ENCODE data around the gene ANAPC15.
A peak's percentile ranks its signal among the peaks of the same experiment; 100 is the strongest.

The ANAPC15 gene

DNA sequence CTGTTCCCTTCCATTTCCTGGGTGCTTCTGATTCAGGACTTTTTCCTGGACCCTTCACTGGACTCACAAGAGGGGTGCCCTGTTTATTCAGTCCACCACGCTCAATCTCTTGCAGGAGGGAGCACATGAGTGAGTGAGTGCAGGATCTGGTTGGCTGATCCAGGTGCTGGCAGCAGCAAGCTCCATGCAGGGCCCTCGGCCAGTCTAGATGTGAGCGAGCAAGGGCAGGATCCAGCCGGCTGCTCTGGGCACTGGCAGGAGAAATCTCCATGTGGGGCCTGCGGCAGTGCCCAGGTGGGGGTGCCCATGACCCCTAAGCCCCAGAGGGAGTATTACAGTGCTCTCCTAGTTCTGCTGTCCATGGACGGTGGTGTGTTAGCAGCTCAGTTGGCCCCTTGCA is 11.6 kb upstream of the ANAPC15 start:
- no peak for DNase-seq

- DNase-seq = no peak
Measured at GRCh38 chr11:72123117-72123653, 10.7 kb upstream of the ANAPC15 start.

- DNase-seq = no peak
Measured at GRCh38 chr11:72122607-72123006, 10.1 kb upstream of the ANAPC15 start.

GRCh38 chr11:72120930-72121329 is 8.4 kb upstream of the ANAPC15 start:
- DNase-seq = no peak

DNA sequence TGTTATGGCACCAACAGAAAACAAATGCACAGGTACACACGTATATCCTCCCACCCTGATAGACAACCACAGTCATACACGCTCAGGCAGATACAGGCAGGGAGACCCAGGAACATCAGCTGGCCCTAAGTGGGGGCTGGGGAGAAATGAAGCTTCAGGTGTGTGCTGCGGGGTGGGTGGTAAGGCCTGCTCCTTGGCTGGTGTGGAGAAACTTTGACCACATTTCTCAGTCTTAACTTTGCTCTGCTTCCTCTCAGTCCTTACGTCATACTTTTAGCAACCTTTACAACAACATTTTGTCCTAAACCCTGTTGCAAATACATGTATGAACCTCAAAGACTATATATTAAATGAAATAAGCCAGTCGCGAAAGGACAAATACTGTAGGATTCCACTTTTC is 6.7 kb upstream of the ANAPC15 start:
- DNase-seq = no peak

GRCh38 chr11:72116019-72116755 is 3.7 kb upstream of the ANAPC15 start:
- DNase-seq = no peak

GRCh38 chr11:72114570-72114969 is 2.1 kb upstream of the ANAPC15 start:
- no peak for DNase-seq

- peak in 1 of 14 donors; percentile 39 for DNase-seq
Measured at GRCh38 chr11:72112978-72113808, 698 bp upstream of the ANAPC15 start.

GRCh38 chr11:72111300-72112142 is 974 bp downstream of the ANAPC15 start:
- DNase-seq = no peak

DNA sequence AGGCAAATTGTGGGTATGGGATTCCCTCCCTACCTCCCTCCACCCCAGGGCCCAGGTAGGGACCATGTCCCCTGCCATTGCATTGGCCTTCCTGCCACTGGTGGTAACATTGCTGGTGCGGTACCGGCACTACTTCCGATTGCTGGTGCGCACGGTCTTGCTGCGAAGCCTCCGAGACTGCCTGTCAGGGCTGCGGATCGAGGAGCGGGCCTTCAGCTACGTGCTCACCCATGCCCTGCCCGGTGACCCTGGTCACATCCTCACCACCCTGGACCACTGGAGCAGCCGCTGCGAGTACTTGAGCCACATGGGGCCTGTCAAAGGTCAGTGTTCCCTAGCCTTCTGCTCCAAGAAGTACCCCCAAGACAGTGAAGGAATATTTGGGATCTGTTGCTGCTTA is 6.6 kb downstream of the ANAPC15 start, which contains the start of gene TOMT:
Gene TOMT, plus strand, starts transcription at position 37 of the 400 bp plus-strand sequence. Its CDS starts 28 bp downstream, at position 65.
- DNase-seq = no peak

GRCh38 chr11:72103754-72104167 is 8.7 kb downstream of the ANAPC15 start:
- DNase-seq = no peak

GRCh38 chr11:72102946-72103753 is 9.3 kb downstream of the ANAPC15 start, which contains the start of gene LAMTOR1:
Gene LAMTOR1, minus strand, starts transcription at chr11:72103297. Its CDS starts 73 bp downstream, at chr11:72103224.
- peak; percentile 88 to 100 (median 98) for DNase-seq

GRCh38 chr11:72102631-72102945 is 9.9 kb downstream of the ANAPC15 start:
- DNase-seq = no peak

DNA sequence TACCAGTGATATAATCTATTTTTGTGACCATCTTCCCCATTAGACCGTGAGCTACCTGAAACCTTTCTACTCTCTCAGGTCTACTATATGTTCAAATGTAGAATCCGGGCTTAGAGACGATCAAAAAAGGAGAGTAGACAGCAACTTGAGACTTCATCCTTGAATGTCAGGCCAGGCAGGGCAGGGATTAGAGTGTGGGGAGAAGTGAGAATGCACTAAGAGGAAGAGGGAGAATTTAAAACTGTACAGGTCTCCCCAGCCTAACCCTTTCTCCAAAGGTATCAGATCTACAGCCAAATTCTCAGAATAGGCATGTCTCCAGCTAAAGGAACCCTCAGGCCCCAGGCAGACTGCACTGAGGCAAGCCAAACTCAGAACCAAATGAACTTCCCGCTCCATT is 10.3 kb downstream of the ANAPC15 start:
- DNase-seq = no peak

GRCh38 chr11:72100462-72100861 is 12.0 kb downstream of the ANAPC15 start:
- no peak for DNase-seq

GRCh38 chr11:72100009-72100408 is 12.5 kb downstream of the ANAPC15 start:
- no peak for DNase-seq

DNA sequence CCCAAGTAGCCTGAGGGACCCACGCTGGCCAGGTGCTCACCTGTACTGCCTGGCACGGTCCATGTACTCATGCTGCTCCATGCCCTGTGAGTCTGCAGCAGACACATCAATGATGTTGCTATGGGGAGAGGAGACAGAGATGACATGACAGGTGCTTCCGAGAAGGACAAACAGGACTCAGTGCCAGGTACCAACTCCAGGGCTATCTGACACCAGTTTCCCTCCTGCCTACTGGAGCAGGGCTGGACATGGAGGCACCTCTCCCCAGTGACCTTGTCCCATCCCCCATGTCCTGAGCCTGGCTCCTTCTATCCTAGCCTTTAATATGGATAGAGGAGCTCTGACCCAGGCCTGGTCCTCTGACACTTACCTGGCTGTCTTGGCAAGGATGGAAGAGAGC is 13.8 kb downstream of the ANAPC15 start:
- DNase-seq = no peak

DNA sequence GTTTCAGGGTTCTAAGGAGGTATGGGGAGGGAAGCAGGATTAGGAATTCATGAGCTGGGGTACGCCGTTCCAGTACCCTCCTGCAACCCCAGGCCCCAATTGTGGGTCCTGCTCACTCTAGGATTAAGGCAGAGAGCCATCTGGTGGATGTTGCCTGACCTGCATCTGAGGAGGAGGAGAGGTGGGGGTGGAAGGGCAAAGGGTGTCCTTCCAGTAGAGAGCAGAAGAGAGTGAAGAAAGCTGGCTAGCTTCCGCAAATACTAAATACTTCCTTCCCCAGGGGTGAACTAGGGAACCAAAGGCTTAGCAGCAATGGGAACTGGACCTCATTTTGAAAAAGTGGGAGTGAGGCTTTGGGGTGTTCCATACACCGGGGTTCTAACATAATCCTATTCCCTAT is 21.2 kb downstream of the ANAPC15 start:
- peak in 13 of 14 donors; percentile 5 to 72 (median 44) for DNase-seq

DNA sequence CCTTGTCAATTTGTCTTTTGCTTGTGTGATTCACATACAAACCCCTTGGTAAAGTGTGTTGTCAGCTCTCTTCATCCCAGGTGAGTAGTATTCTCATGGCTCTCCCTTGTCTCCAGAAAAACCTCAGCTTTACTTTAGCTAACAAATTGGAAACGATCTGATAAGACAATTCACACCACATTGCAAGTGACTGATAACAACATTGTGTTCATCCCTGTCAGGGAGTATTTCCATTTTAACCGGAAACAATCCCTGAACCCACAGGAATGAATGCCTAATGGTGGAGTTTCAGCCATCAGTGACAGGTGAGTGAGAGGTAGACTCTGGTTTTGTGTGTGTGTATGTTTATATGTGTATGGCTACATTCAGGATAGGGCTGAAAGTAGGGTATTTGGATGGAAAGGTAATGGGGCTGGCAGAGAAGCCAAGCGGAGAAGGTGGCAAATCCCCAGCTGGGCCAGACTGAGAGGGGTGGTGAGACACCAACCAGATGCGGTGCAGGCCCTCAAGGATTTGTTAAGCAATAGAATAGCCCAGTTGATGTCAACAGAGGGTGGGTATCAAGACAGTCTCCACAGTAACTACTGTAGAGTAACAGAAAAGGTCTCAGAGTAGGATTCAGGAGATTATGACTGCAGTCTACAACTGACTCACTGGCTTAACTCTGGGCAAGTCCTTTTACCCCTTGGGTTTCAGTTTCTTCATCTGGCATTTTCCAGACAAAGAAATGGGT is 24.3 kb downstream of the ANAPC15 start:
- DNase-seq = no peak

GRCh38 chr11:72085621-72086351 is 26.7 kb downstream of the ANAPC15 start:
- peak in 9 of 14 donors; percentile 8 to 56 (median 29) for DNase-seq

Measured in C1 segment of cervical spinal cord (tissue), 14 donors.